Measurements from ENCODE around the gene DSCAML1. TPM values are rescaled to one million over a fixed set of nuclear protein-coding genes. Genes with fewer than 3 reads are reported as not detected.
A peak's percentile ranks its signal among the peaks of the same experiment; 100 is the strongest.

Gene DSCAML1
- total and polyA plus RNA-seq, 5 donors from 2014 or later: 0.08 to 1.6 (median 0.30) TPM; not detected in 1

DNA sequence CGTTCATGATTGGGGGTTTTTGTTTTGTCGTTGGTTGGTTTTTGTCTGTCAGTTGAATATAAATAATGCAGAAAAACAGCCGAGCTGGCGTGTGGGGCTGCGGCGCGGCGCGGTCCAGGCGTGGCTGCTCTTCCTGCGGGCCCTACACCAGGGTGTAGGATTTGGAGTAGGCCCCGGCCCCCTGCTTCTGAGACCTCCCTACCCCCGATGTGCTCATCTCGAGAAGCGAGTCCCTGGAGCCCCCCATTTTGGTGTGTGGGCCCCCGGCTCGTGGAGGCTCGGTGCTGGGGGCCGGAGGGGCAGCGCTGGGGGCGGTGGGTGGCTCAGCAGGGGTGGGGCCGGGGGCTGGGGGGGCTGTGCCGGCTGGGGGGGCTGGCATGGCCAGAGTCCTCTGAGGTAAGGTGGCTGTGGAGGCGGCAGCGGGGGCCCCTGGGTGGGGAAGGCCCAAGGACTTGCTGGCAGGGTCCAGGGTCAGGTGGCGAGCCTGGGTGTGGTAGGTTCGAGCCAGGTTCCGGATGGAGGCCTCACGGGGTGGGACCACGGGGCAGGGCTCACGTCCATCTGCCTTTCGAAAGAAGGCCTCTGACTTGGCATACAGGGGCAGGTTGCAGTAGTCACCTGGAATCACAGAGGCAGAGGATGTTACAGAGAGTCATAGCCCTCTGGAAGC is 368.7 kb downstream of the DSCAML1 start:
- Mint-ChIP-seq H3K4me3 (no peak overlapping the region), H3K27me3 (peaks cover 4% of the 10 kb centered on the region), H3K36me3 (no peaks in the 10 kb centered on the region), H3K4me1 (peaks cover 0 to 12% (median 6%) of the 10 kb centered on the region in 4 donors), H3K27ac (no peak overlapping the region), H3K9me3 (no peaks in the 10 kb centered on the region)
- Histone ChIP-seq H3K27me3 (ENCODE audit: control insufficient read depth, insufficient read depth, low read length) (no peaks in the 10 kb centered on the region), H3K9me3 (ENCODE audit: control insufficient read depth in 2 of 2, low read length in 2 of 2) (no peaks in the 10 kb centered on the region), H3K27ac (ENCODE audit: insufficient read depth, low read length, poor library complexity, severe bottlenecking) (no peak overlapping the region), H3K4me1 (ENCODE audit: control insufficient read depth, insufficient read depth, low read length, poor library complexity, severe bottlenecking) (peaks cover 6% of the 10 kb centered on the region), H3K4me3 (ENCODE audit: low read depth, low read length) (no peak overlapping the region), H3K36me3 (ENCODE audit: control insufficient read depth, insufficient read depth, low read length) (no peaks in the 10 kb centered on the region)
- ATAC-seq (ENCODE audit: low read depth in 2 of 2): no peak
- no peak for DNase-seq

DNA sequence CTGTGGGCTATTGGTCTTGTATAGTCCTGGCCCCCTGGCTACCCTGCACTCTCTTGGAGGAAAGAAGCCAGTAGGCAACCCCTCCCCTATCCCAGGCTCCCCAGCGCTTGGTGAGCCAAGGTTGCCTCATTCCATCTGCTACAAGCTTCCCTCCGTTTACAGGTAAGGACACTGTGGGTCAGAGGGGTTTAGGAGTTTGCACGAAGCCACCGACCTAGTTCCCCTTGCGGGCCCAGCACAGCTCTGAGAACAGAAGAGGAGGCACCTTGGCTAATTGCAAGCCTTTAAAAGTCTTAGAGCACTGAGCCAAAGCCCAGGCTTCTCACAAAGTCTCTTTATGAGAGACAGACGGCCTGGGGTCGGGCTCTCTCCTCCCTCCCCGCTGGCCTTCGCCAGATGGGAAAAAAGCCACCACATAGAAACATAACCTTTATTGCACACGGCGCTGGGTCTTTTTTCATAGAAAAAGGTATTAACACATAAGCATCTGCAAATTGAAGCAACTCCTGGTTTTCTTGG is 369.6 kb downstream of the DSCAML1 start:
- DNase-seq (no peak), ATAC-seq (ENCODE audit: low read depth in 2 of 2) (no peak)
- Histone ChIP-seq H3K9me3 (ENCODE audit: control insufficient read depth in 2 of 2, low read length in 2 of 2) (no peaks in the 10 kb centered on the region), H3K4me3 (ENCODE audit: low read depth, low read length) (no peak overlapping the region), H3K4me1 (ENCODE audit: control insufficient read depth, insufficient read depth, low read length, poor library complexity, severe bottlenecking) (peaks cover 6% of the 10 kb centered on the region), H3K36me3 (ENCODE audit: control insufficient read depth, insufficient read depth, low read length) (no peaks in the 10 kb centered on the region), H3K27ac (ENCODE audit: insufficient read depth, low read length, poor library complexity, severe bottlenecking) (no peak overlapping the region), H3K27me3 (ENCODE audit: control insufficient read depth, insufficient read depth, low read length) (no peaks in the 10 kb centered on the region)
- peaks cover 4% of the 10 kb centered on the region for H3K27me3 Mint-ChIP-seq
- H3K4me1 Mint-ChIP-seq: peaks cover 0 to 12% (median 6%) of the 10 kb centered on the region in 4 donors
- H3K9me3 Mint-ChIP-seq: no peaks in the 10 kb centered on the region
- no peak overlapping the region for H3K4me3 Mint-ChIP-seq
- H3K36me3 Mint-ChIP-seq: no peaks in the 10 kb centered on the region
- H3K27ac Mint-ChIP-seq: peak overlapping the region in 1 of 3 donors; percentile 7

DNA sequence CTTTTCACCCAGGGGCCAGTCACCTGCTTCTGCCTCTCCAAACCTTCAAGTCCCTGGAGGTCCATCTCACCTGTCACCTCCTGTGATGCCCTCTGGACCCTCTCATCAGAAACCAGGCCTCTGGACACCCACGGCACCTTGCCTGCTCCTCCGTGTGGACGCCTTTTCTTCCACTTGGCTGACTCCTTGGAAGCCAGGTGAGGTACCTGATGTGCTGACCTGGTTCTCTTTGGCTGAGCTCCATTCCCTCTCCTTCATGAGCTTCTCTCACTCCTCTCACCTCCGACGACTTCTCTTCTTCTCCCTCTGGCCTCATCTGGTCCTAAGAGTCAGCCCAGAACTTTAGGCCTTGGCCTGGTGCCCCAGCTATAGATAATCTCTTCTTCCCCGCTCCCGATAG is 370.1 kb downstream of the DSCAML1 start:
- Histone ChIP-seq H3K4me3 (ENCODE audit: low read depth, low read length) (no peak overlapping the region), H3K36me3 (ENCODE audit: control insufficient read depth, insufficient read depth, low read length) (no peaks in the 10 kb centered on the region), H3K9me3 (ENCODE audit: control insufficient read depth in 2 of 2, low read length in 2 of 2) (no peaks in the 10 kb centered on the region), H3K27me3 (ENCODE audit: control insufficient read depth, insufficient read depth, low read length) (no peaks in the 10 kb centered on the region), H3K4me1 (ENCODE audit: control insufficient read depth, insufficient read depth, low read length, poor library complexity, severe bottlenecking) (peaks cover 6% of the 10 kb centered on the region), H3K27ac (ENCODE audit: insufficient read depth, low read length, poor library complexity, severe bottlenecking) (no peak overlapping the region)
- Mint-ChIP-seq H3K4me3 (no peak overlapping the region), H3K27ac (peak overlapping the region in 1 of 3 donors; percentile 7), H3K36me3 (no peaks in the 10 kb centered on the region), H3K9me3 (no peaks in the 10 kb centered on the region), H3K4me1 (peaks cover 0 to 12% (median 6%) of the 10 kb centered on the region in 4 donors), H3K27me3 (peaks cover 4% of the 10 kb centered on the region)
- ATAC-seq (ENCODE audit: low read depth in 2 of 2): no peak
- DNase-seq: no peak

GRCh38 chr11:117426297-117426685 is 370.7 kb downstream of the DSCAML1 start:
- Mint-ChIP-seq H3K9me3 (no peaks in the 10 kb centered on the region), H3K4me1 (peaks cover 0 to 12% (median 6%) of the 10 kb centered on the region in 4 donors), H3K27ac (no peak overlapping the region), H3K4me3 (peak overlapping the region in 1 of 4 donors; percentile 6), H3K27me3 (peaks cover 4% of the 10 kb centered on the region), H3K36me3 (no peaks in the 10 kb centered on the region)
- Histone ChIP-seq H3K36me3 (ENCODE audit: control insufficient read depth, insufficient read depth, low read length) (no peaks in the 10 kb centered on the region), H3K4me1 (ENCODE audit: control insufficient read depth, insufficient read depth, low read length, poor library complexity, severe bottlenecking) (peaks cover 6% of the 10 kb centered on the region), H3K9me3 (ENCODE audit: control insufficient read depth in 2 of 2, low read length in 2 of 2) (no peaks in the 10 kb centered on the region), H3K4me3 (ENCODE audit: low read depth, low read length) (peak overlapping the region; percentile 37), H3K27me3 (ENCODE audit: control insufficient read depth, insufficient read depth, low read length) (no peaks in the 10 kb centered on the region), H3K27ac (ENCODE audit: insufficient read depth, low read length, poor library complexity, severe bottlenecking) (no peak overlapping the region)
- ATAC-seq (ENCODE audit: low read depth in 2 of 2) (peak; percentile 48 to 53), DNase-seq (peak; percentile 43 to 57 (median 49))

- Mint-ChIP-seq H3K4me3 (no peak overlapping the region), H3K9me3 (no peaks in the 10 kb centered on the region), H3K4me1 (peaks cover 0 to 12% (median 6%) of the 10 kb centered on the region in 4 donors), H3K27ac (no peak overlapping the region), H3K36me3 (no peaks in the 10 kb centered on the region), H3K27me3 (peaks cover 4% of the 10 kb centered on the region)
- Histone ChIP-seq H3K27me3 (ENCODE audit: control insufficient read depth, insufficient read depth, low read length) (no peaks in the 10 kb centered on the region), H3K36me3 (ENCODE audit: control insufficient read depth, insufficient read depth, low read length) (no peaks in the 10 kb centered on the region), H3K9me3 (ENCODE audit: control insufficient read depth in 2 of 2, low read length in 2 of 2) (no peaks in the 10 kb centered on the region), H3K4me3 (ENCODE audit: low read depth, low read length) (peak overlapping the region; percentile 37), H3K4me1 (ENCODE audit: control insufficient read depth, insufficient read depth, low read length, poor library complexity, severe bottlenecking) (peaks cover 6% of the 10 kb centered on the region), H3K27ac (ENCODE audit: insufficient read depth, low read length, poor library complexity, severe bottlenecking) (no peak overlapping the region)
- no peak for DNase-seq
- no peak for ATAC-seq (ENCODE audit: low read depth in 2 of 2)
Observed at GRCh38 chr11:117425679-117426296, 371.2 kb downstream of the DSCAML1 start.

- no peak overlapping the region for H3K4me3 Mint-ChIP-seq
- H3K27me3 Mint-ChIP-seq: peaks cover 4% of the 10 kb centered on the region
- no peaks in the 10 kb centered on the region for H3K36me3 Mint-ChIP-seq
- no peaks in the 10 kb centered on the region for H3K9me3 Mint-ChIP-seq
- H3K4me1 Mint-ChIP-seq: peaks cover 0 to 12% (median 6%) of the 10 kb centered on the region in 4 donors
- no peak overlapping the region for H3K27ac Mint-ChIP-seq
- Histone ChIP-seq H3K9me3 (ENCODE audit: control insufficient read depth in 2 of 2, low read length in 2 of 2) (no peaks in the 10 kb centered on the region), H3K27me3 (ENCODE audit: control insufficient read depth, insufficient read depth, low read length) (no peaks in the 10 kb centered on the region), H3K27ac (ENCODE audit: insufficient read depth, low read length, poor library complexity, severe bottlenecking) (no peak overlapping the region), H3K4me3 (ENCODE audit: low read depth, low read length) (no peak overlapping the region), H3K4me1 (ENCODE audit: control insufficient read depth, insufficient read depth, low read length, poor library complexity, severe bottlenecking) (peaks cover 6% of the 10 kb centered on the region), H3K36me3 (ENCODE audit: control insufficient read depth, insufficient read depth, low read length) (no peaks in the 10 kb centered on the region)
- ATAC-seq (ENCODE audit: low read depth in 2 of 2) (no peak), DNase-seq (no peak)
Observed at GRCh38 chr11:117424781-117425180, 372.2 kb downstream of the DSCAML1 start.

DNA sequence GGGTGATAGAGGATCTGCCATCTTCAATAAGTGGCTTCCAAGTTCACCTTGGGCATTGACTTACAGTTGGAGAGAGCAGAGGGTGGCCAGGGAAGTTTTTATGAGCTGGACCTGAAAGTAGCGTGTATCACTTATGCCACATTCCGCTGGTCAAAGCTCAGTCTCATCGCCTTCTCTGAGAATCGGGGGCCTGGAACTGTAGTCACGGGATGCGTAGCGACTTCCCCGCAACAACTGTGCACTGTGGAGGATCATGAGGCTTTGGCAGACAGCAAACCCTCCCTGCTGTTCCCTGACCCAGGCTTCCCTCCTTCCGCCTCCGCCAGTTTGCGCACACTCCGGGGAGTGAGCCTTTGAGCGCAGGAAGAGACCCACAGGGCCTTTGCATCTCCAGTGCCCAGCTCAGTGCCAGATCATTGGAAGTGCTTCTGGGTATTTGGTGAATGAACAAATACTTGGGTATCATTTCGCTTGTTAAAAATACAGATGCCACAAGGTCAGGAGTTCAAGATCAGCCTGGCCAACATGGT is 373.9 kb downstream of the DSCAML1 start:
- no peak for ATAC-seq (ENCODE audit: low read depth in 2 of 2)

More for the DNA sequence above, 373.9 kb downstream of the DSCAML1 start:
- no peak for DNase-seq
- Mint-ChIP-seq H3K27ac (no peak overlapping the region), H3K9me3 (no peaks in the 10 kb centered on the region), H3K4me3 (no peak overlapping the region), H3K27me3 (peaks cover 4% of the 10 kb centered on the region), H3K4me1 (peaks cover 0 to 12% (median 6%) of the 10 kb centered on the region in 4 donors), H3K36me3 (no peaks in the 10 kb centered on the region)
- H3K4me3 ChIP-seq (ENCODE audit: low read depth, low read length): no peak overlapping the region
- H3K27me3 ChIP-seq (ENCODE audit: control insufficient read depth, insufficient read depth, low read length): no peaks in the 10 kb centered on the region
- no peaks in the 10 kb centered on the region for H3K36me3 ChIP-seq (ENCODE audit: control insufficient read depth, insufficient read depth, low read length)
- H3K4me1 ChIP-seq (ENCODE audit: control insufficient read depth, insufficient read depth, low read length, poor library complexity, severe bottlenecking): peaks cover 6% of the 10 kb centered on the region
- no peak overlapping the region for H3K27ac ChIP-seq (ENCODE audit: insufficient read depth, low read length, poor library complexity, severe bottlenecking)
- H3K9me3 ChIP-seq (ENCODE audit: control insufficient read depth in 2 of 2, low read length in 2 of 2): no peaks in the 10 kb centered on the region
